Mesenchymal stem cell (in vitro differentiated cells and primary cell): ENCODE measurements around the gene CBX4.

Experiments
- DNase-seq: peaks from one replicate; pipeline ENCODE4 v3.0.0-alpha.2; 2013
- H2AFZ ChIP-seq: one replicate; pipeline ENCODE4 v1.6.1; 2013; ENCODE audit warnings: low read depth, mild to moderate bottlenecking, control low read depth, inconsistent platforms, low read length, moderate library complexity
- H2AK5ac ChIP-seq: 2 replicates; pipeline ENCODE4 v1.6.1; 2013; ENCODE audit warnings: low read length, moderate library complexity, mild to moderate bottlenecking, inconsistent platforms; ENCODE audit not compliant: severe bottlenecking
- H2BK120ac ChIP-seq: one replicate; pipeline ENCODE4 v1.6.1; 2013; ENCODE audit warnings: low read depth, mild to moderate bottlenecking, inconsistent platforms, low read length, moderate library complexity
- H2BK12ac ChIP-seq, 2 experiments: one replicate each; pipeline ENCODE4 v1.6.1; 2013; ENCODE audit warnings: inconsistent platforms in 2 of 2, low read length in 2 of 2, mild to moderate bottlenecking in 2 of 2, moderate library complexity in 2 of 2, control low read depth in 1 of 2
- H2BK15ac ChIP-seq: one replicate; pipeline ENCODE4 v1.6.1; 2013; ENCODE audit warnings: mild to moderate bottlenecking, low read depth, inconsistent platforms; ENCODE audit not compliant: poor library complexity, severe bottlenecking
- H2BK5ac ChIP-seq: 2 replicates; pipeline ENCODE4 v1.6.1; 2013; ENCODE audit warnings: low read depth, mild to moderate bottlenecking, low read length, control low read depth, inconsistent platforms; ENCODE audit not compliant: poor library complexity, severe bottlenecking
- H3K14ac ChIP-seq, 2 experiments: one replicate each; pipeline ENCODE4 v1.6.1; 2013; ENCODE audit warnings: inconsistent platforms in 2 of 2, low read length in 2 of 2, control low read depth in 1 of 2, mild to moderate bottlenecking in 1 of 2, moderate library complexity in 1 of 2
- H3K18ac ChIP-seq, 2 experiments: one replicate each; pipeline ENCODE4 v1.6.1; 2013; ENCODE audit warnings: inconsistent platforms in 2 of 2, low read length in 2 of 2, control low read depth in 1 of 2, low read depth in 1 of 2, mild to moderate bottlenecking in 1 of 2
- H3K23ac ChIP-seq, 2 experiments: one replicate each; pipeline ENCODE4 v1.6.1; 2013; ENCODE audit warnings: inconsistent platforms in 2 of 2, low read length in 2 of 2, mild to moderate bottlenecking in 2 of 2, moderate library complexity in 2 of 2, control low read depth in 1 of 2
- H3K27ac ChIP-seq: 2 replicates; pipeline ENCODE4 v1.5.1; 2013; ENCODE audit warnings: mild to moderate bottlenecking, moderate library complexity, low read length, control low read depth, inconsistent platforms; ENCODE audit not compliant: poor library complexity, severe bottlenecking
- H3K27me3 ChIP-seq, 2 experiments: 2 replicates each; pipeline versions ENCODE4 v1.6.1 to v1.7.0; 2013; ENCODE audit warnings: low read length in 2 of 2, mild to moderate bottlenecking in 2 of 2, moderate library complexity in 2 of 2, control low read depth in 1 of 2, inconsistent platforms in 1 of 2; ENCODE audit not compliant: control insufficient read depth in 1 of 2, insufficient read depth in 1 of 2
- H3K36me3 ChIP-seq, 2 experiments: 2 replicates each; pipeline versions ENCODE4 v1.6.1 to v1.7.0; 2013; ENCODE audit warnings: low read length in 2 of 2, control low read depth in 1 of 2, inconsistent platforms in 1 of 2, low read depth in 1 of 2, mild to moderate bottlenecking in 1 of 2; ENCODE audit not compliant: insufficient read depth in 2 of 2, control insufficient read depth in 1 of 2
- H3K4ac ChIP-seq, 2 experiments: one replicate each; pipeline ENCODE4 v1.6.1; 2013; ENCODE audit warnings: inconsistent platforms in 2 of 2, low read length in 2 of 2, mild to moderate bottlenecking in 2 of 2, moderate library complexity in 2 of 2, control low read depth in 1 of 2, low read depth in 1 of 2
- H3K4me1 ChIP-seq: 2 replicates; pipeline ENCODE4 v1.6.1; 2013; ENCODE audit warnings: low read depth, low read length, control low read depth; ENCODE audit not compliant: control insufficient read depth, insufficient read depth
- H3K4me2 ChIP-seq: 2 replicates; pipeline ENCODE4 v1.6.1; 2013; ENCODE audit warnings: low read length, mild to moderate bottlenecking, inconsistent platforms; ENCODE audit not compliant: poor library complexity, severe bottlenecking
- H3K4me3 ChIP-seq, 2 experiments: 2 replicates each; pipeline versions ENCODE4 v1.5.1 to v1.7.0; 2013; ENCODE audit warnings: low read length in 2 of 2, mild to moderate bottlenecking in 2 of 2, control low read depth in 1 of 2, low read depth in 1 of 2; ENCODE audit not compliant: insufficient read depth in 1 of 2
- H3K79me1 ChIP-seq: replicated peaks from 2 replicates; pipeline ENCODE4 v1.6.1; 2013; ENCODE audit warnings: mild to moderate bottlenecking, control low read depth, low read length, inconsistent platforms; ENCODE audit not compliant: poor library complexity, severe bottlenecking
- H3K9ac ChIP-seq: 2 replicates; pipeline ENCODE4 v1.7.0; 2013; ENCODE audit warnings: mild to moderate bottlenecking, low read length, moderate library complexity
- H3K9me3 ChIP-seq: 2 replicates; pipeline ENCODE4 v1.7.0; 2013; ENCODE audit warnings: mild to moderate bottlenecking, low read length; ENCODE audit not compliant: control insufficient read depth
- H4K8ac ChIP-seq: one replicate; pipeline ENCODE4 v1.6.1; 2013; ENCODE audit warnings: inconsistent platforms, mild to moderate bottlenecking, low read length, moderate library complexity
- H4K91ac ChIP-seq: one replicate; pipeline ENCODE4 v1.6.1; 2013; ENCODE audit warnings: mild to moderate bottlenecking, low read length, inconsistent platforms
- WGBS: methylation state at CpG from one replicate; pipeline ENCODE4 v1.1.7; 2013; ENCODE audit warnings: mixed read lengths; 5-methylcytosine and 5-hydroxymethylcytosine counted together

Gene CBX4

GRCh38 chr17:79792984-79793923 lies 46.0 kb downstream of the CBX4 start:
- Histone ChIP-seq H3K4me2 (peak overlapping the region; percentile 99), H3K9me3 (no peaks in the 10 kb centered on the region), H4K91ac (peak overlapping the region; percentile 97), H2BK15ac (peak overlapping the region; percentile 73), H3K14ac (peak overlapping the region in 1 of 2 experiments; percentile 87), H3K4me1 (peaks cover 46% of the 10 kb centered on the region), H3K79me1 (peaks cover 11% of the 10 kb centered on the region), H3K4me3 (peak overlapping the region; percentile 45 to 76), H2AFZ (no peak overlapping the region), H3K18ac (peak overlapping the region; percentile 93 to 96), H3K4ac (peak overlapping the region in 1 of 2 experiments; percentile 78), H3K27me3 (peaks cover 44 to 53% of the 10 kb centered on the region in 2 experiments), H3K27ac (peak overlapping the region; percentile 73), H2BK12ac (peak overlapping the region; percentile 61 to 87), H4K8ac (peak overlapping the region; percentile 72), H2AK5ac (no peak overlapping the region), H3K9ac (peak overlapping the region; percentile 67), H2BK120ac (no peak overlapping the region), H3K23ac (no peak overlapping the region), H2BK5ac (no peak overlapping the region), H3K36me3 (peaks cover 0 to 19% of the 10 kb centered on the region in 2 experiments)
- under 1% methylated on average over 52 of the region's 63 CpGs for WGBS
- DNase-seq, result peak; percentile 97

DNA sequence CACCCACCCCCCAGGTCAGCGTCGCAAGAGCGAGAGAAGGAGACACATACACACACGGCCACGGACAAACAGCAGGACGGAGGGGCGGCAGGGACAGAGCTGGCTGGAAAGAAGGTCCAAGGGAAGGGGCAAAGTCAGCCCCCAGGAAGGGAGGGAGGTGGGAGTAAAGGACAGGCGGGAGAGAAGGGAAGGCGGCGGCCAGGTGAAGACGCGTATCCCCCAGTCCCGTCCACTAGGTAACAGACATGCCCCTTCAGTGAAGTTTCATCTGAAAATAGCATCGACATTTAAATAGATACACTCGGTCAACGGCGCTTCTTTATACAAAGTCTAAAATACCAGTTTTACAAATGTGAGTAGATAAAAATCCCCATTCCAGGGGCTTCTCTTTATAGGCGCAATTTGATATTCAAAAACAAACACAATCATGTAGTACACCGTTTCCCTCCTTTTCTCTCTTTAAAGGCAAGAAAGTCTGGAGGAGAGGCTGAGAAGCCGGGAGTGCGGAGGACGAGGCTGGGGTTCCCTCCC lies 46.8 kb downstream of the CBX4 start:
- peak overlapping the region in 1 of 2 experiments; percentile 82 for H3K18ac ChIP-seq
- peak overlapping the region in 1 of 2 experiments; percentile 77 for H3K14ac ChIP-seq
- H3K4me3 ChIP-seq, result no peak overlapping the region
- peak overlapping the region; percentile 99 for H3K4me2 ChIP-seq
- H4K8ac ChIP-seq, result peak overlapping the region; percentile 7
- H3K23ac ChIP-seq, result peak overlapping the region in 1 of 2 experiments; percentile 85
- H3K4me1 ChIP-seq, result peaks cover 40% of the 10 kb centered on the region
- H3K9me3 ChIP-seq, result no peaks in the 10 kb centered on the region
- H3K27me3 ChIP-seq, result peaks cover 50 to 56% of the 10 kb centered on the region in 2 experiments
- H3K27ac ChIP-seq, result no peak overlapping the region
- H3K4ac ChIP-seq, result no peak overlapping the region
- H3K36me3 ChIP-seq, result peaks cover 0 to 19% of the 10 kb centered on the region in 2 experiments
- H2BK5ac ChIP-seq, result no peak overlapping the region
- no peak for DNase-seq
- no peak overlapping the region for H2AK5ac ChIP-seq
- H2BK12ac ChIP-seq, result peak overlapping the region in 1 of 2 experiments; percentile 97
- H4K91ac ChIP-seq, result no peak overlapping the region
- H3K9ac ChIP-seq, result no peak overlapping the region
- H3K79me1 ChIP-seq, result peaks cover 11% of the 10 kb centered on the region
- WGBS, result 4% methylated on average over 10 of the region's 22 CpGs
- H2AFZ ChIP-seq, result no peak overlapping the region
- no peak overlapping the region for H2BK15ac ChIP-seq
- no peak overlapping the region for H2BK120ac ChIP-seq

DNA sequence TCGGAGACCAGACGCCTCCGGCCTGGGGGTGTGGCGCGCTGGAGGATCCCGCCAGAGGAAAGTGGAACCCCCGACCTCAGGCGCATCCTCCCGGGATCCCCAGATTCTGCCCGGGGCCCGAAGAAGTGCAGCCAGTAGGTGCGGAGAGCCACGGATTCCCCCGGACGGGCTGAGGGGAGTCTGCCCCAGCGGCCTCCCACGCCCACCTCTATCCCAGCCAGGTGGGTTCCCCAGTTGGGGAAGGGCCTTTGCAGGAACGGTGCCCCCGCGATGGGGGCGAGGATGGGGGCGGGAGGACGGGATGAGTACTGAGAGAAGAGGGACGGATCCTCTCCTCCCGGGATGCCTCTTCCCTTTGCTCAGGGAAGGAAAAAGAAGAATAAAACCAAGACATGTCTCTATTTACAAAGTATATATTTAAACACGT lies 47.5 kb downstream of the CBX4 start:
- Histone ChIP-seq H3K4me1 (peaks cover 40% of the 10 kb centered on the region), H3K4me2 (no peak overlapping the region), H4K91ac (no peak overlapping the region), H4K8ac (no peak overlapping the region), H2AFZ (no peak overlapping the region), H2BK15ac (no peak overlapping the region), H2BK12ac (no peak overlapping the region), H2BK5ac (no peak overlapping the region), H3K23ac (peak overlapping the region in 1 of 2 experiments; percentile 90), H3K27ac (no peak overlapping the region), H3K36me3 (peaks cover 0 to 19% of the 10 kb centered on the region in 2 experiments), H2AK5ac (no peak overlapping the region), H3K9me3 (no peaks in the 10 kb centered on the region), H3K4ac (no peak overlapping the region), H3K9ac (no peak overlapping the region), H2BK120ac (no peak overlapping the region), H3K79me1 (peaks cover 11% of the 10 kb centered on the region), H3K14ac (no peak overlapping the region), H3K18ac (peak overlapping the region in 1 of 2 experiments; percentile 19), H3K27me3 (peaks cover 56 to 62% of the 10 kb centered on the region in 2 experiments), H3K4me3 (no peak overlapping the region)
- WGBS, result 4% methylated on average over 21 of the region's 26 CpGs
- no peak for DNase-seq
